Body of pancreas (tissue), 4 donors: ENCODE results near the gene WFDC12.

Source experiments
- POLR2A ChIP-seq, 3 donors: fragments of 450-650 bp; IDR thresholded peaks; one replicate each; pipeline ENCODE4 v1.6.1; 2016; ENCODE audit warnings: antibody characterized with exemption in 3 of 3, mild to moderate bottlenecking in 2 of 3
- TF ChIP-seq, protein P1 (sequence below), 7 experiments: fragments of 450-650 bp in 4 of 7; fragments of 200-600 bp in 3 of 7; sonication (generic) in 3 of 7; IDR thresholded peaks; one replicate each; pipeline ENCODE4 v1.5.1; 2016 to 2019; ENCODE audit warnings: antibody characterized with exemption in 7 of 7

DNA sequence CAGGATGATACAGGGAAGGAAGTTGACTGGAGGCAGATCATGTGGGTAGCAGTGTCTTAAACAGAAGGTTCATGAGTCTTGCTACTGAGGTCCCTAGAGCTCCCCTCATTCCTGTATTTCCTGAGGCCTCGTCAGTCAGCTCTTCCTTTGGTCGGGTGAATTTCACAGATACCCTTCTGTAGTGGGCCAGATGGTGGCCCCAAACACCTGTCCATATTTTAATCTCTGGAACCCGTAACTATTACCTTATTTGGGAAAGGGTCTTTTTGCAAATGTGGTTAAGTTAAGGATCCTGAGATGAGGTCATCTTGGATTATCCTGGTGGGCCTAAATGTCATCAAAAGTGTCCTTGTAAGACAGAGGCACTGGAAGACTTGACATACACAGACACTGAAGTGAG is 32.9 kb downstream of the WFDC12 start:
- TF ChIP-seq, protein P1, sequence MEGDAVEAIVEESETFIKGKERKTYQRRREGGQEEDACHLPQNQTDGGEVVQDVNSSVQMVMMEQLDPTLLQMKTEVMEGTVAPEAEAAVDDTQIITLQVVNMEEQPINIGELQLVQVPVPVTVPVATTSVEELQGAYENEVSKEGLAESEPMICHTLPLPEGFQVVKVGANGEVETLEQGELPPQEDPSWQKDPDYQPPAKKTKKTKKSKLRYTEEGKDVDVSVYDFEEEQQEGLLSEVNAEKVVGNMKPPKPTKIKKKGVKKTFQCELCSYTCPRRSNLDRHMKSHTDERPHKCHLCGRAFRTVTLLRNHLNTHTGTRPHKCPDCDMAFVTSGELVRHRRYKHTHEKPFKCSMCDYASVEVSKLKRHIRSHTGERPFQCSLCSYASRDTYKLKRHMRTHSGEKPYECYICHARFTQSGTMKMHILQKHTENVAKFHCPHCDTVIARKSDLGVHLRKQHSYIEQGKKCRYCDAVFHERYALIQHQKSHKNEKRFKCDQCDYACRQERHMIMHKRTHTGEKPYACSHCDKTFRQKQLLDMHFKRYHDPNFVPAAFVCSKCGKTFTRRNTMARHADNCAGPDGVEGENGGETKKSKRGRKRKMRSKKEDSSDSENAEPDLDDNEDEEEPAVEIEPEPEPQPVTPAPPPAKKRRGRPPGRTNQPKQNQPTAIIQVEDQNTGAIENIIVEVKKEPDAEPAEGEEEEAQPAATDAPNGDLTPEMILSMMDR (IDR thresholded peaks at IDR 0.05) = no peak
- no peak for TF ChIP-seq POLR2A (IDR thresholded peaks at IDR 0.05)
